Fibroblast of mammary gland (primary cell): ENCODE data around the gene CDADC1.

Experiments
- DNase-seq: peaks from one replicate; pipeline ENCODE4 v3.0.0-alpha.2; 2010; ENCODE audit warnings: low read depth
- H3K4me3 ChIP-seq: 2 replicates; pipeline ENCODE4 v1.5.1; 2011; ENCODE audit warnings: low read depth, mild to moderate bottlenecking, low read length, moderate library complexity; ENCODE audit not compliant: control insufficient read depth
- CTCF ChIP-seq: conservative IDR thresholded peaks from 2 replicates; pipeline ENCODE4 v1.5.1; 2011; ENCODE audit warnings: low read depth, low read length, inconsistent platforms; ENCODE audit not compliant: control insufficient read depth, insufficient read depth

Gene CDADC1

GRCh38 chr13:49298416-49298815 lies 50.7 kb downstream of the CDADC1 start:
- no peak for TF ChIP-seq CTCF
- DNase-seq = no peak

DNA sequence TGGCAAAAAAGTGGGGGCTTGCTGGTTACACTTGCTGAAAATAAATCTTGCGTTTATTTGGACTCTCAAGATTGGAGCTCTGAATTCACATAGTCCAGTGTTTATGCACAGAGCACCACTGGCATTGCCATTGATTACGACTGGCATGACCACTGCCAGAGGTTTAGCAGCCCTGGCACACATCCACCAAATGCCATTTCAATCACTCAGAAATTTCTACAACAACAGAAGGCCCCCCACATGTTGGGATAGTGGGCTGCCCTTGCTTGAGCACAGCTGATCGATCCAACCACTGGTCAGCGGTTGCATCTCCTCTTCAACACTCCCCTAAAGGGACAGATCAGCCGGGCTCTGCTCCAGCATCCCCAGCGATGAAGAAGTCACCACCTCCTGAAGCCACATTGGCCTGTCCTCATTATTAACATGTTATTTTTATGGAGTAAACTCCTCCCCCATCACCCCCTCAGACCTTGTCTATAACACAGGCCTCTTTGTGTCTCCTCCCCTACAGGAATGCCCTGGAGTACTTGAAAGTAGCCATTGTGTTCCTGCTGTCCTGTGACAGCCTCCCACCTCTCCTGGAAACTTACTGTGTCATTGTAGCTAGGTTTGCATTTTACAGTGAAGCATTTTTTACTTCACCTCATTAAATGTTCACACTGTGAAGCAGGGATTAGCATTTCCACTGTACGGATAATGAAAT lies 51.3 kb downstream of the CDADC1 start:
- no peak overlapping the region for H3K4me3 ChIP-seq
- DNase-seq = no peak
- TF ChIP-seq CTCF = no peak

More at GRCh38 chr13:49298416-49298815, 50.7 kb downstream of the CDADC1 start:
- H3K4me3 ChIP-seq = no peak overlapping the region

DNA sequence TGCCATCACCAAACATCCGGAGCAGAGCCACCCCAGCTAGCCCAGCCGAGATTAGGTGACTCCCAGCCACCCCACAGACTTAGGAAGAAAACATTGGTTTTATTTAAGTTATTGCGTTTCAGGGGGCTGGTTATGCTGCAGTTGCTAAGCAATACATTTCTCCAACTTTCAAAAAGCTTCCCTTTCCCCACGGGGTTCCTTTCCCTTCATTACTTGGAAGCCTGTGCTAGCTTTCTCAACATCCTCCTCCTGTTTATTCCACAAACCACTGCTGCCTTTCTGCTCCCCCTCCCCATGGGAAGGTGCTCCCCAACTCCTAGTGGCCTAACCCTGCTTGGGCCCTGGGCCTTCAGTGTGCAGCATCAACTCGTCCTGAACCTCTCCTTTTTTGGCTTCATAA lies 52.6 kb downstream of the CDADC1 start:
- TF ChIP-seq CTCF = no peak
- no peak overlapping the region for H3K4me3 ChIP-seq
- no peak for DNase-seq

- peak overlapping the region; percentile 32 for H3K4me3 ChIP-seq
- peak; percentile 79 for DNase-seq
- TF ChIP-seq CTCF = peak; percentile 89
These were observed 53.2 kb downstream of the CDADC1 start for GRCh38 chr13:49300739-49301589.

DNA sequence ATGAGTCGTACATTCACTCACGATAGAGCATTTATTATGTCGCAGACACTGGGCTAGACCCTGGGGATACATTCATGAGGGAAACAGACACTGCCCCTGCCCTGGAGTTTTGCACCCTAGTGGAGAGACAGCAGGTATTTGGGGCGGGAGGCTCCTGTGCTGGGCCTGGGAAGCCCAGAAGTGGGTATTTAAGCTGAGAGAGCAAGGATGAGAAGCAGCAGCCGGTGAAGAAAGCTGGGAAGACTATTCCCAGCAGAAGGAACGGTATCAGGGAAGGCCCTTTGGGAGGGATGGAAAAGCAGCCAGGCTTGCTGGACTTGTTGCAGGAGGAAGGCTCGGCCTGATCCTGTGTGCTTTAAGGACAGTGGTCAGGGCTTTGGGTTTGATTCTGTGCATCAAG lies 54.5 kb downstream of the CDADC1 start:
- no peak overlapping the region for H3K4me3 ChIP-seq
- no peak for DNase-seq
- TF ChIP-seq CTCF = no peak

DNA sequence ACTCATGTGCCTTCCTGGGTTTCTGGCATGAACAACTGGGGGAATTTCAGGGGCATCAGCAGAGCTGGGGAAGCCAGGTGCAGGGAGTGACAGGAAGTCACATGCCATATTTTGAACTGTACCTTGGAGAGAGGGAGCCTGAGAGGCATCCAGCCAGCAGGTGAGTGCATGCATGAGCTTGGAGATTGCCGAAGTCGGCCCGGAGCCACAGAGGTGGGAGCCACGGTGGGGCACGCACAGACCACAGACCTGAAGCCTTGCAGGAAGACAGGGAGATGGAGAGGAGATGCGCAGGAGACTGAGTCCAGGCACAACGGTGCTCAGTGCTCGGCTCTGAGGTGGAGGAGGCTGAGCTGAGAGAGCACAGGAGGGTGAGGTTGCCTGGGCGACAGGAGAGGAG lies 55.1 kb downstream of the CDADC1 start:
- no peak for DNase-seq
- no peak for TF ChIP-seq CTCF
- no peak overlapping the region for H3K4me3 ChIP-seq
